SH-SY5Y (cell line): ENCODE measurements around the gene OR2F1.

Experiments used
- GATA2 ChIP-seq: IDR thresholded peaks from 2 replicates; pipeline ENCODE4 v1.6.1; 2011; ENCODE audit warnings: mild to moderate bottlenecking, low read depth, low read length
- GATA3 ChIP-seq: IDR thresholded peaks from 2 replicates; pipeline ENCODE4 v1.6.1; 2011; ENCODE audit warnings: low read depth, mild to moderate bottlenecking, low read length, moderate library complexity

GRCh38 chr7:144006692-144007042 is 52.0 kb downstream of the OR2F1 start:
- TF ChIP-seq GATA2 (no peak), GATA3 (no peak)
